Measurements from ENCODE around the gene MASTL. TPM values are rescaled to one million over a fixed set of nuclear protein-coding genes. Genes with fewer than 3 reads are reported as not detected.

Gene MASTL
- total and polyA plus RNA-seq, 2 experiments from 2014 or later, result 28.2 to 43.1 TPM

DNA sequence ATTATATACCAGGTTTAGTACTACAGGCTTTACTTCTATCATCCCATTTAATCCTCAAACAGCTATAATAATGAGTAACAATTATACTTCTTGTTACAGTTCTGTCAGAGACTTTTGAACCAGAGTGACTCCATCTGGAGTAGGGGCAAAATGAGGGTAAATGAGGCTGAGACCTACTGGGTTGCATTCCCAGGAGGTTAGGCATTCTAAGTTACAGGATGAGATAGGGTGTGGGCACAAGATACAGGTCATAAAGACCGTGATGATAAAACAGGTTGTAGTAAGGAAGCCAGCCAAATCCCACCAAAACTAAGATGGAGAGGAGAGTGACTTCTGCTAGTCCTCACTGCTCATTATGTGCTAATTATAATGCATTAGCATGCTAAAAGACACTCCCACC lies 4.9 kb upstream of the MASTL start (continued):
- no peak for TF ChIP-seq POLR2AphosphoS5 (IDR thresholded peaks at IDR 0.05; ENCODE audit: low read depth)
- no peak for TF ChIP-seq JUNB (IDR thresholded peaks at IDR 0.05; ENCODE audit: unreplicated experiment)
- TF ChIP-seq, protein P1, sequence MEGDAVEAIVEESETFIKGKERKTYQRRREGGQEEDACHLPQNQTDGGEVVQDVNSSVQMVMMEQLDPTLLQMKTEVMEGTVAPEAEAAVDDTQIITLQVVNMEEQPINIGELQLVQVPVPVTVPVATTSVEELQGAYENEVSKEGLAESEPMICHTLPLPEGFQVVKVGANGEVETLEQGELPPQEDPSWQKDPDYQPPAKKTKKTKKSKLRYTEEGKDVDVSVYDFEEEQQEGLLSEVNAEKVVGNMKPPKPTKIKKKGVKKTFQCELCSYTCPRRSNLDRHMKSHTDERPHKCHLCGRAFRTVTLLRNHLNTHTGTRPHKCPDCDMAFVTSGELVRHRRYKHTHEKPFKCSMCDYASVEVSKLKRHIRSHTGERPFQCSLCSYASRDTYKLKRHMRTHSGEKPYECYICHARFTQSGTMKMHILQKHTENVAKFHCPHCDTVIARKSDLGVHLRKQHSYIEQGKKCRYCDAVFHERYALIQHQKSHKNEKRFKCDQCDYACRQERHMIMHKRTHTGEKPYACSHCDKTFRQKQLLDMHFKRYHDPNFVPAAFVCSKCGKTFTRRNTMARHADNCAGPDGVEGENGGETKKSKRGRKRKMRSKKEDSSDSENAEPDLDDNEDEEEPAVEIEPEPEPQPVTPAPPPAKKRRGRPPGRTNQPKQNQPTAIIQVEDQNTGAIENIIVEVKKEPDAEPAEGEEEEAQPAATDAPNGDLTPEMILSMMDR (conservative IDR thresholded peaks at IDR 0.05; ENCODE audit: low read depth in 2 of 2), result no peak

DNA sequence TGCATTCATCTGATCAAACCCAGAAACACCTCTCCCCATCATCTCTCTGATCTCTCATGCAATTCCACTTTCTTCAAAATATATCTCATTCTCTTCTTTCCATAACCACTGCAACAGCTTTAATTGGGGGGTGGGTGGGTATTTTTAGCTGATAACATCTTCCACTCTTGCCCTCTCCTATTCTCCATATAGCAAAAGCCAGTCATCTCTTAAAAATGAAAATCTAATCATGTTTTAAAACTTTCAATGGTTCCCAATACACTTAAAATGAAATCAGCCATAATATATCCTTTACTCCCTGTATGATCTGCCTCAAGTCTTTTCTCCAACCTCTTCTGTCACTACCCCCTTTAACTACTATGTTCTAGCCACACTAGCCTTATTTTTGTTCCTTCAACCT lies 2.5 kb upstream of the MASTL start:
- peaks cover 88% of the 10 kb centered on the region for H3K79me2 ChIP-seq (replicated peaks; ENCODE audit: insufficient read depth)
- TF ChIP-seq, protein P2, sequence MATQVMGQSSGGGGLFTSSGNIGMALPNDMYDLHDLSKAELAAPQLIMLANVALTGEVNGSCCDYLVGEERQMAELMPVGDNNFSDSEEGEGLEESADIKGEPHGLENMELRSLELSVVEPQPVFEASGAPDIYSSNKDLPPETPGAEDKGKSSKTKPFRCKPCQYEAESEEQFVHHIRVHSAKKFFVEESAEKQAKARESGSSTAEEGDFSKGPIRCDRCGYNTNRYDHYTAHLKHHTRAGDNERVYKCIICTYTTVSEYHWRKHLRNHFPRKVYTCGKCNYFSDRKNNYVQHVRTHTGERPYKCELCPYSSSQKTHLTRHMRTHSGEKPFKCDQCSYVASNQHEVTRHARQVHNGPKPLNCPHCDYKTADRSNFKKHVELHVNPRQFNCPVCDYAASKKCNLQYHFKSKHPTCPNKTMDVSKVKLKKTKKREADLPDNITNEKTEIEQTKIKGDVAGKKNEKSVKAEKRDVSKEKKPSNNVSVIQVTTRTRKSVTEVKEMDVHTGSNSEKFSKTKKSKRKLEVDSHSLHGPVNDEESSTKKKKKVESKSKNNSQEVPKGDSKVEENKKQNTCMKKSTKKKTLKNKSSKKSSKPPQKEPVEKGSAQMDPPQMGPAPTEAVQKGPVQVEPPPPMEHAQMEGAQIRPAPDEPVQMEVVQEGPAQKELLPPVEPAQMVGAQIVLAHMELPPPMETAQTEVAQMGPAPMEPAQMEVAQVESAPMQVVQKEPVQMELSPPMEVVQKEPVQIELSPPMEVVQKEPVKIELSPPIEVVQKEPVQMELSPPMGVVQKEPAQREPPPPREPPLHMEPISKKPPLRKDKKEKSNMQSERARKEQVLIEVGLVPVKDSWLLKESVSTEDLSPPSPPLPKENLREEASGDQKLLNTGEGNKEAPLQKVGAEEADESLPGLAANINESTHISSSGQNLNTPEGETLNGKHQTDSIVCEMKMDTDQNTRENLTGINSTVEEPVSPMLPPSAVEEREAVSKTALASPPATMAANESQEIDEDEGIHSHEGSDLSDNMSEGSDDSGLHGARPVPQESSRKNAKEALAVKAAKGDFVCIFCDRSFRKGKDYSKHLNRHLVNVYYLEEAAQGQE (IDR thresholded peaks at IDR 0.05; ENCODE audit: unreplicated experiment), result no peak
- TF ChIP-seq NANOG (IDR thresholded peaks at IDR 0.05; ENCODE audit: borderline replicate concordance) (no peak), STAT1 (IDR thresholded peaks at IDR 0.05; ENCODE audit: unreplicated experiment) (no peak), ZNF331 (CRISPR knock-in tag; IDR thresholded peaks at IDR 0.05; ENCODE audit: low read depth) (no peak)
- peaks cover 5% of the 10 kb centered on the region for H3K36me3 ChIP-seq (ENCODE audit: insufficient read depth)
- peaks cover 13% of the 10 kb centered on the region for H3K4me1 ChIP-seq (ENCODE audit: insufficient read depth)
- peak overlapping the region; percentile 90 for H3K4me3 ChIP-seq
- ATAC-seq, result no peak
- no peak for DNase-seq (ENCODE audit: low spot score)
- no peaks in the 10 kb centered on the region for H3K9me2 ChIP-seq (ENCODE audit: insufficient read depth)
- peaks cover 6% of the 10 kb centered on the region for H3K27me3 Mint-ChIP-seq (ENCODE audit: insufficient read depth, low read depth, poor library complexity)
- no peaks in the 10 kb centered on the region for H3K27me3 ChIP-seq (ENCODE audit: insufficient read depth)
- H3K4me3 Mint-ChIP-seq, result peak overlapping the region; percentile 99
- H3K9me3 Mint-ChIP-seq, result no peaks in the 10 kb centered on the region
- H3K4me1 Mint-ChIP-seq, result peaks cover 24% of the 10 kb centered on the region
- H3K4me2 ChIP-seq, result peak overlapping the region; percentile 92
- H4K20me1 ChIP-seq (replicated peaks; ENCODE audit: insufficient read depth), result peaks cover 37% of the 10 kb centered on the region
- no peak overlapping the region for H3K27ac ChIP-seq (ENCODE audit: low read depth)
- H3K36me3 Mint-ChIP-seq (ENCODE audit: low read depth), result peaks cover 53% of the 10 kb centered on the region
- no peak overlapping the region for H3K27ac Mint-ChIP-seq
- no peak overlapping the region for H2AFZ ChIP-seq
- peaks cover 5% of the 10 kb centered on the region; the same call in 1 of the 2 replicates for H3F3A ChIP-seq (replicated peaks; ENCODE audit: low read depth)

DNA sequence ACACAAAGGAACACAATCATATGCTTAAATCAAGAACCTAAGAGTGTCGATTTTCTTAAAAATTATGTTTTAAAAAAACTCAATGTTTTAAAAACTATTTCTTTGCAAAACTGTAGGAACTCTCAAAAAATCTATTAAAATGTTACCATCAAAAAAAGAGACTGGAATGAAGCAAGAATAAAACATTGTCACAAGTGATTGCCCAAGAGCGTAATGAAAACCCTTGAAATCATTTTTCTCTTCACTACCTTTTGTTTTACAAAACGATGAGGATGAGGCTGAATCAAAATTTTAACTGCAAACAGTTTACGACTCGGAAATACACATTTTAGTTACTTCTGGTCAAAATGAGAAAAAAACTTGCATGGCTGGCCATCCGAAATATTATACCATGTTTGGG lies 1.8 kb upstream of the MASTL start:
- ATAC-seq (no peak), DNase-seq (ENCODE audit: low spot score) (no peak)
- no peaks in the 10 kb centered on the region for H3K9me3 Mint-ChIP-seq
- peak overlapping the region; percentile 90 for H3K4me3 ChIP-seq
- H3K79me2 ChIP-seq (replicated peaks; ENCODE audit: insufficient read depth), result peaks cover 88% of the 10 kb centered on the region
- peak overlapping the region; percentile 92 for H3K4me2 ChIP-seq
- H3K4me1 Mint-ChIP-seq, result peaks cover 29% of the 10 kb centered on the region
- no peak overlapping the region for H2AFZ ChIP-seq
- peaks cover 13% of the 10 kb centered on the region for H3K4me1 ChIP-seq (ENCODE audit: insufficient read depth)
- no peaks in the 10 kb centered on the region for H3K27me3 ChIP-seq (ENCODE audit: insufficient read depth)
- peaks cover 6% of the 10 kb centered on the region for H3K27me3 Mint-ChIP-seq (ENCODE audit: insufficient read depth, low read depth, poor library complexity)
- H3K36me3 ChIP-seq (ENCODE audit: insufficient read depth), result peaks cover 10% of the 10 kb centered on the region; the same call in 1 of the 2 replicates
- peaks cover 53% of the 10 kb centered on the region for H3K36me3 Mint-ChIP-seq (ENCODE audit: low read depth)
- peaks cover 37% of the 10 kb centered on the region for H4K20me1 ChIP-seq (replicated peaks; ENCODE audit: insufficient read depth)
- peak overlapping the region; percentile 99 for H3K4me3 Mint-ChIP-seq
- TF ChIP-seq, protein P3, sequence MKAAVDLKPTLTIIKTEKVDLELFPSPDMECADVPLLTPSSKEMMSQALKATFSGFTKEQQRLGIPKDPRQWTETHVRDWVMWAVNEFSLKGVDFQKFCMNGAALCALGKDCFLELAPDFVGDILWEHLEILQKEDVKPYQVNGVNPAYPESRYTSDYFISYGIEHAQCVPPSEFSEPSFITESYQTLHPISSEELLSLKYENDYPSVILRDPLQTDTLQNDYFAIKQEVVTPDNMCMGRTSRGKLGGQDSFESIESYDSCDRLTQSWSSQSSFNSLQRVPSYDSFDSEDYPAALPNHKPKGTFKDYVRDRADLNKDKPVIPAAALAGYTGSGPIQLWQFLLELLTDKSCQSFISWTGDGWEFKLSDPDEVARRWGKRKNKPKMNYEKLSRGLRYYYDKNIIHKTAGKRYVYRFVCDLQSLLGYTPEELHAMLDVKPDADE (IDR thresholded peaks at IDR 0.05), result no peak
- TF ChIP-seq, protein P1 (conservative IDR thresholded peaks at IDR 0.05; ENCODE audit: low read depth in 2 of 2), result no peak
- TF ChIP-seq STAT1 (IDR thresholded peaks at IDR 0.05; ENCODE audit: unreplicated experiment) (no peak), POLR2AphosphoS5 (IDR thresholded peaks at IDR 0.05; ENCODE audit: low read depth) (no peak), ZNF331 (CRISPR knock-in tag; IDR thresholded peaks at IDR 0.05; ENCODE audit: low read depth) (no peak)
- peak overlapping the region; percentile 99 for H3K27ac Mint-ChIP-seq
- H3K9me2 ChIP-seq (ENCODE audit: insufficient read depth), result no peaks in the 10 kb centered on the region
- H3F3A ChIP-seq (replicated peaks; ENCODE audit: low read depth), result peaks cover 5% of the 10 kb centered on the region; the same call in 1 of the 2 replicates
- H3K27ac ChIP-seq (ENCODE audit: low read depth), result peak overlapping the region; percentile 99

Measured in GM23338 (cell line).